H1 (cell line): ENCODE data around the gene RABGAP1. TPM values are rescaled to one million over a fixed set of nuclear protein-coding genes. Genes with fewer than 3 reads are reported as not detected.

ENCODE experiments used
- CTCF ChIA-PET: fragments of 300-600 bp; sonication (Branson Sonifier 250); formaldehyde crosslinking; loops from one replicate; lab custom pipeline; 2021; ENCODE audit not compliant: partially characterized antibody; lab: Charles Lee
- POLR2A ChIA-PET: fragments of 300-600 bp; sonication (Branson Sonifier 250); formaldehyde crosslinking; loops from one replicate; lab custom pipeline; 2021; ENCODE audit warnings: inconsistent platforms; ENCODE audit not compliant: partially characterized antibody; lab: Charles Lee
- DNase-seq, 2 experiments: peaks; one replicate each; pipeline versions ENCODE4 v3.0.0 to v3.0.0-alpha.2; 2010 to 2022; ENCODE audit warnings: low spot score in 2 of 2, low read depth in 1 of 2, mixed read lengths in 1 of 2
- FAIRE-seq: peaks from 2 replicates; lab custom pipeline; 2011; peaks lifted over from hg19 to GRCh38; lab: Jason Lieb, UNC
- H2AFZ ChIP-seq: 2 replicates; pipeline ENCODE4 v1.8.1; 2012; ENCODE audit warnings: low read length, inconsistent platforms
- H2AK5ac ChIP-seq: 2 replicates; pipeline ENCODE4 v1.6.1; 2013; ENCODE audit warnings: low read depth, low read length
- H2BK120ac ChIP-seq: replicated peaks from 2 replicates; pipeline ENCODE3; 2013; ENCODE audit warnings: low read depth, low read length, inconsistent platforms
- H2BK12ac ChIP-seq: 2 replicates; pipeline ENCODE4 v1.6.1; 2013; ENCODE audit warnings: low read depth, low read length
- H2BK15ac ChIP-seq: 2 replicates; pipeline ENCODE4 v1.6.1; 2013; ENCODE audit warnings: low read length
- H2BK20ac ChIP-seq: 2 replicates; pipeline ENCODE4 v1.6.1; 2013; ENCODE audit warnings: low read length
- H2BK5ac ChIP-seq: 2 replicates; pipeline ENCODE4 v1.6.1; 2013; ENCODE audit warnings: low read depth, low read length
- H3K14ac ChIP-seq: 2 replicates; pipeline ENCODE4 v1.6.1; 2013; ENCODE audit warnings: inconsistent platforms; ENCODE audit not compliant: insufficient read length
- H3K18ac ChIP-seq: 2 replicates; pipeline ENCODE4 v1.6.1; 2013; ENCODE audit warnings: low read length; ENCODE audit errors: extremely low read depth
- H3K23ac ChIP-seq: 2 replicates; pipeline ENCODE4 v1.6.1; 2013; ENCODE audit warnings: inconsistent platforms; ENCODE audit not compliant: insufficient read length
- H3K23me2 ChIP-seq: 2 replicates; pipeline ENCODE4 v1.6.1; 2013; ENCODE audit warnings: low read depth, low read length
- H3K27ac ChIP-seq: 2 replicates; pipeline ENCODE4 v1.6.1; 2011; ENCODE audit warnings: low read depth, low read length, inconsistent platforms
- H3K27me3 ChIP-seq, 4 experiments: replicated peaks in 1 of 4; 1 replicate in 1 of 4; 2 replicates in 3 of 4; pipeline versions ENCODE4 v1.6.1 to v1.8.1; 2011 to 2013; ENCODE audit warnings: low read length in 3 of 4, mild to moderate bottlenecking in 3 of 4, inconsistent platforms in 2 of 4, mixed read lengths in 2 of 4, moderate library complexity in 1 of 4; ENCODE audit not compliant: control insufficient read depth in 3 of 4, insufficient read depth in 3 of 4; ENCODE audit errors: extremely low read depth in 1 of 4
- H3K36me3 ChIP-seq, 4 experiments: 2 replicates each; pipeline versions ENCODE4 v1.6.1 to v1.8.1; 2011 to 2013; ENCODE audit warnings: mild to moderate bottlenecking in 4 of 4, low read length in 3 of 4, moderate library complexity in 2 of 4, control low read depth in 1 of 4, inconsistent platforms in 1 of 4; ENCODE audit not compliant: insufficient read depth in 4 of 4, control insufficient read depth in 2 of 4
- H3K4ac ChIP-seq: replicated peaks from 2 replicates; pipeline ENCODE3; 2013; ENCODE audit warnings: low read length, low read depth, mixed read lengths, inconsistent platforms; ENCODE audit not compliant: insufficient read length
- H3K4me1 ChIP-seq, 4 experiments: replicated peaks in 1 of 4; 1 replicate in 1 of 4; 2 replicates in 3 of 4; pipeline versions ENCODE4 v1.6.1 to v1.8.1; 2011 to 2013; ENCODE audit warnings: low read length in 3 of 4, inconsistent platforms in 2 of 4, mixed read lengths in 1 of 4; ENCODE audit not compliant: insufficient read depth in 4 of 4, control insufficient read depth in 3 of 4
- H3K4me2 ChIP-seq, 2 experiments: 2 replicates each; pipeline versions ENCODE4 v1.6.1 to v1.8.1; 2011 to 2013; ENCODE audit warnings: low read depth in 2 of 2, low read length in 2 of 2, control low read depth in 1 of 2, inconsistent platforms in 1 of 2, mild to moderate bottlenecking in 1 of 2; ENCODE audit not compliant: insufficient read depth in 1 of 2
- H3K4me3 ChIP-seq, 4 experiments: fragments of 200-600, 300-600 bp in 1 of 4; sonication (generic), shearing (Covaris generic), sonication (Bioruptor Twin) in 1 of 4; 2 replicates each; pipeline versions ENCODE4 v1.5.1 to v1.8.1; 2011 to 2016; ENCODE audit warnings: low read length in 4 of 4, low read depth in 3 of 4, control low read depth in 2 of 4, inconsistent platforms in 2 of 4, mild to moderate bottlenecking in 2 of 4, mixed read lengths in 1 of 4, moderate library complexity in 1 of 4; ENCODE audit not compliant: insufficient read depth in 2 of 4; ENCODE audit errors: extremely low read depth in 1 of 4
- H3K56ac ChIP-seq: replicated peaks from 2 replicates; pipeline ENCODE3; 2013; ENCODE audit warnings: low read depth, mild to moderate bottlenecking, mixed read lengths, low read length, inconsistent platforms; ENCODE audit not compliant: insufficient read length
- H3K79me1 ChIP-seq: 2 replicates; pipeline ENCODE4 v1.6.1; 2013; ENCODE audit warnings: low read depth, low read length, control low read depth
- H3K79me2 ChIP-seq, 2 experiments: 2 replicates each; pipeline versions ENCODE4 v1.6.1 to v1.8.1; 2012 to 2013; ENCODE audit warnings: low read length in 2 of 2, mild to moderate bottlenecking in 2 of 2, inconsistent platforms in 1 of 2; ENCODE audit not compliant: insufficient read depth in 2 of 2, control insufficient read depth in 1 of 2
- H3K9ac ChIP-seq, 4 experiments: replicated peaks in 1 of 4; 1 replicate in 1 of 4; 2 replicates in 3 of 4; pipeline versions ENCODE4 v1.6.1 to v1.8.1; 2011 to 2013; ENCODE audit warnings: low read depth in 3 of 4, low read length in 3 of 4, control low read depth in 2 of 4, mild to moderate bottlenecking in 2 of 4, moderate library complexity in 2 of 4, inconsistent platforms in 1 of 4; ENCODE audit errors: extremely low read depth in 1 of 4
- H3K9me3 ChIP-seq, 2 experiments: 2 replicates each; pipeline versions ENCODE4 v1.6.1 to v1.8.1; 2012 to 2013; ENCODE audit warnings: mild to moderate bottlenecking in 2 of 2, moderate library complexity in 2 of 2, control low read depth in 1 of 2, inconsistent platforms in 1 of 2, low read depth in 1 of 2, low read length in 1 of 2, mixed read lengths in 1 of 2; ENCODE audit not compliant: insufficient read depth in 2 of 2
- H4K20me1 ChIP-seq, 2 experiments: replicated peaks in 1 of 2; 2 replicates each; pipeline versions ENCODE3 to v1.8.1; 2011 to 2013; ENCODE audit warnings: inconsistent platforms in 2 of 2, low read length in 2 of 2, mild to moderate bottlenecking in 1 of 2; ENCODE audit not compliant: insufficient read depth in 2 of 2, control insufficient read depth in 1 of 2
- H4K5ac ChIP-seq: 2 replicates; pipeline ENCODE4 v1.6.1; 2013; ENCODE audit warnings: low read length, low read depth, mixed read lengths, inconsistent platforms; ENCODE audit not compliant: insufficient read length
- H4K8ac ChIP-seq: 2 replicates; pipeline ENCODE4 v1.8.0; 2013; ENCODE audit warnings: mild to moderate bottlenecking, moderate library complexity, low read length, inconsistent platforms; ENCODE audit not compliant: insufficient read depth; ENCODE audit errors: extremely low read depth
- H4K91ac ChIP-seq: replicated peaks from 2 replicates; pipeline ENCODE3; 2013; ENCODE audit warnings: low read length, mixed read lengths, inconsistent platforms; ENCODE audit not compliant: insufficient read length
- BCL11A ChIP-seq, 2 experiments: IDR thresholded peaks; one replicate each; pipeline ENCODE4 v1.6.1; 2011; ENCODE audit warnings: low read depth in 2 of 2, low read length in 2 of 2, mild to moderate bottlenecking in 2 of 2
- NRF1 ChIP-seq: IDR thresholded peaks from 2 replicates; pipeline ENCODE4 v1.6.1; 2011; ENCODE audit warnings: mild to moderate bottlenecking, low read depth, low read length, improper control_type of control experiment
- WGBS, 2 experiments: shearing (Covaris generic) in 1 of 2; methylation state at CpG; one replicate each; pipeline versions ENCODE4 v1.1.6 to v1.1.7; 2013 to 2015; ENCODE audit warnings: low lambda C conversion rate in 2 of 2, mixed read lengths in 2 of 2, inconsistent platforms in 1 of 2, low coverage in 1 of 2, missing lambda C conversion rate in 1 of 2; ENCODE audit not compliant: insufficient replicate concordance in 2 of 2, insufficient coverage in 1 of 2, insufficient read length in 1 of 2; ENCODE audit errors: extremely low coverage in 1 of 2, missing lambda C conversion rate in 1 of 2; 5-methylcytosine and 5-hydroxymethylcytosine counted together
- polyA plus RNA-seq, 7 experiments: library from polyadenylated mRNA; depleted of rRNA in 3 of 7; stranded (reverse) in 5 of 7; unstranded in 2 of 7; fragments of >200 nt in 5 of 7; fragments of 200-250 nt in 2 of 7; gene quantifications; 1 replicate in 5 of 7; 2 replicates in 1 of 7; 4 replicates in 1 of 7; pipeline versions ENCODE4 v1.2.1 to v1.2.3, GENCODE V29; 2011 to 2013; ENCODE audit warnings: missing spikeins in 2 of 7, mixed read lengths in 2 of 7
- total RNA-seq: library from RNA; stranded (reverse); fragmentation: NEBNext Ultra II Directional; extraction: Animal tissue kit (Norgen Biotek cat#: 25700); gene quantifications from 2 replicates; pipeline ENCODE4 v1.2.1, GENCODE V29; 2021

The RABGAP1 gene
- total and polyA plus RNA-seq, 2 of the 8 experiments (the other 6 are each of a cell fraction or from before 2014, with no cell fraction given), result 15.7 to 38.3 TPM

GRCh38 chr9:123035791-123036190, 95.0 kb downstream of the RABGAP1 start:
- no peak overlapping the region for H4K8ac ChIP-seq
- TF ChIP-seq BCL11A (IDR thresholded peaks at IDR 0.05; ENCODE audit: low read depth in 2 of 2, low read length in 2 of 2), result no peak
- no peak for TF ChIP-seq NRF1
- TF ChIP-seq, all 59 proteins: peak for 0
- CTCF ChIA-PET, result no interaction called here
- Histone ChIP-seq H3K9me3 (no peaks in the 10 kb centered on the region), H3K36me3 (peaks cover 0 to 5% (median 1%) of the 10 kb centered on the region in 4 experiments; a peak in 5 of 8 replicates), H3K9ac (no peak overlapping the region), H2BK15ac (no peak overlapping the region), H3K79me2 (no peaks in the 10 kb centered on the region), H3K23me2 (no peaks in the 10 kb centered on the region), H3K14ac (no peak overlapping the region), H2BK20ac (no peak overlapping the region), H4K91ac (no peak overlapping the region), H2BK5ac (no peak overlapping the region), H4K20me1 (peaks cover 0 to 2% of the 10 kb centered on the region in 2 experiments), H2BK120ac (no peak overlapping the region), H3K4me1 (peaks cover 0 to 4% (median 0%) of the 10 kb centered on the region in 4 experiments; a peak in 1 of 7 replicates), H3K79me1 (no peaks in the 10 kb centered on the region; the same call in 1 of the 2 replicates), H3K18ac (no peak overlapping the region), H4K5ac (no peak overlapping the region), H3K27ac (no peak overlapping the region), H2AFZ (no peak overlapping the region), H3K56ac (no peak overlapping the region), H3K27me3 (no peaks in the 10 kb centered on the region), H3K23ac (no peak overlapping the region), H3K4me3 (no peak overlapping the region), H3K4me2 (no peak overlapping the region), H2AK5ac (no peak overlapping the region), H2BK12ac (no peak overlapping the region), H3K4ac (no peak overlapping the region)
- no peak for FAIRE-seq
- DNase-seq, result no peak
- POLR2A ChIA-PET, result interaction anchor here (1.3 to 1.6 kb wide), 3 partner anchors 9 to 122 kb away, joined by 3 to 5 read pairs (median 3); partner anchors contain the start of gene ZBTB6
- 92% methylated on average over 2 of the region's 2 CpGs; no CpG with 5 or more reads in 1 of the 2 experiments for whole genome bisulfite sequencing, 2 experiments
